ENCODE measurements around the gene UBE2K.
A peak's percentile ranks its signal among the peaks of the same experiment; 100 is the strongest.
"Not testable (repeated sequence)": the region's sequence is repeated elsewhere in the genome, so short reads cannot be mapped to it uniquely, and the experiment has no call there.

The UBE2K gene

GRCh38 chr4:39697740-39698423 is at the start of gene UBE2K:
TSS of gene UBE2K (plus strand) at chr4:39698136. CDS start at chr4:39698328, 192 bp downstream.
- Mint-ChIP-seq H3K4me1 (ENCODE audit: low read depth) (peaks cover 16% of the 10 kb centered on the region), H3K4me3 (peak within 1 kb of the TSS; percentile 93), H3K27me3 (no peaks in the 10 kb centered on the region), H3K27ac (peak within 1 kb of the TSS; percentile 91), H3K36me3 (ENCODE audit: low read depth) (peaks cover 26% of the 10 kb centered on the region), H3K9me3 (no peaks in the 10 kb centered on the region)
- intact Hi-C loops (cut with micrococcal nuclease): loop anchor here (5.0 kb wide), 1 partner anchor 61 kb away; the partner anchor contains the start of gene SMIM14

GRCh38 chr4:39648213-39648612 is 49.7 kb upstream of the UBE2K start:
- Mint-ChIP-seq H3K4me1 (ENCODE audit: low read depth) (no peaks in the 10 kb centered on the region), H3K36me3 (ENCODE audit: low read depth) (no peaks in the 10 kb centered on the region), H3K9me3 (no peaks in the 10 kb centered on the region), H3K27ac (no peak overlapping the region), H3K27me3 (no peaks in the 10 kb centered on the region), H3K4me3 (no peak overlapping the region)
- intact Hi-C loops (cut with micrococcal nuclease): no loop called here

DNA sequence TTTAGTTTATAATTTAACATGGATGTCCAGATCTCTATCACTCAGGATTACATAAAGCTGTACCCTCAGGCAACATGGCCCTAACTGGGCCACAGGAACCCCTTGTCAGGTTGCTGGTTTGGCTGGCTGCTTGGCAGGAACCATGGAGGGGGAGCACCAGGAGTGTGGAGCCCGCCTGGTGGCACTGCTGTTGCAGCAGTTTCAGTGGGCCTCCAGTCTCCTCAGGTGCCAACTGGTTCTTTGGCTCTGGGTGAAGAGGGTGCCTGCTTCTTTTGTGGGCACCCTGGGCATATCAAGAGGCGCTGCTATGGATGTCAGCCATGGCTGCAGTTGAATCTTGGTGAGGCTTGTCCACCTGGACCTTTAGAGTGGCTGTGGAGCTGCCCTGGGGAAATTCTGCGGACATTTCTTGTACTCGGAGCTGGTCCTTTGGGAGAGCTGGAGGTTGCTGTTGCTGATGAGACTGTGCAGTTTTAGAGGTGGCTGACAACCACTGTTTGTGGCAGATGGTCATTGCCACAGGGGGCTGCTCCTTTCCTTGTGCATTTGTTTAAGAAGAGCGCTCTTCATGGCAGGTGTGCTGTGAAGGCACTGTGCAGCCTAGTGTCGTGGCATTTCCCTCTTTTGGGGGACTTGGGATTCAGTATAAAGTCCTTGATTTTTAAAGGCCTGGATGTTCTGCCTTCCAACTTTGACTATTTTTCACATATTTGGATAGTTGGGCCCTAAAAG is 48.9 kb upstream of the UBE2K start:
- Mint-ChIP-seq H3K4me3 (no peak overlapping the region), H3K27me3 (no peaks in the 10 kb centered on the region), H3K27ac (no peak overlapping the region), H3K9me3 (no peaks in the 10 kb centered on the region), H3K36me3 (ENCODE audit: low read depth) (no peaks in the 10 kb centered on the region), H3K4me1 (ENCODE audit: low read depth) (no peaks in the 10 kb centered on the region)
- intact Hi-C loops (cut with micrococcal nuclease): no loop called here

DNA sequence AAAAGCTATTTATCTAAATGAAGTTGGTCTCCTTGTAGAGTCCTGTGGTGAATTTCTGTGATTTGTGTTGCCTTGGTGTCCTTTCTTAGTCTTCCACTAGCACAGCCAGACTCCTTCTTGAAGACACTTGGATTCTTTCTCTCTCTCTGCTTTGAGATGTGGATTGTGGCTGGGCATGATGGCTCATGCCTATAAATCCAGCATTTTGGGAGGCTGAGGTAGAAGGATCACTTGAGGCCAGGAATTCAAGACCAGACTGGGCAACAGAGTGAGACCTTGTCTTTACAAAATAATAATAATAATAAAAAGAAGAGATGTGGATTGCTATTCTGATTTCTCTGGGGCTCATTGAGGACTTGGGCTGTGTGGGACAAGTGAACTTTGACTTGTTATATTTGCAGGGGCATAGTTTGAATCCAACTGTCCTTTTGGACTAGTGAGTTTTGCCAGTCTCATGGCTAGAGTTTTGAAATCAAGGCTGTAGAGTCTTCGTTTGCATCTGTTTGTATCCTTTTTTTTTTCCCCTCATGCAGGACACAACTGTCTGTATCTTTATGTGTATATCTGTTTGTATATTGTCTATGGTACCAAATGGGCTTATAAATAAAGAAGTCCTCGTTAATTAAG is 48.2 kb upstream of the UBE2K start:
- H3K4me1 Mint-ChIP-seq (ENCODE audit: low read depth): no peaks in the 10 kb centered on the region
- no peaks in the 10 kb centered on the region for H3K9me3 Mint-ChIP-seq

GRCh38 chr4:39651586-39651985 is 46.4 kb upstream of the UBE2K start:
- H3K36me3 Mint-ChIP-seq (ENCODE audit: low read depth); H3K9me3 Mint-ChIP-seq; H3K4me3 Mint-ChIP-seq; H3K27me3 Mint-ChIP-seq; H3K27ac Mint-ChIP-seq; H3K4me1 Mint-ChIP-seq (ENCODE audit: low read depth); intact Hi-C loops (cut with micrococcal nuclease): not testable (repeated sequence)

More for the DNA sequence above, 48.2 kb upstream of the UBE2K start:
- intact Hi-C loops (cut with micrococcal nuclease): no loop called here
- Mint-ChIP-seq H3K27ac (no peak overlapping the region), H3K27me3 (no peaks in the 10 kb centered on the region), H3K36me3 (ENCODE audit: low read depth) (no peaks in the 10 kb centered on the region), H3K4me3 (no peak overlapping the region)

DNA sequence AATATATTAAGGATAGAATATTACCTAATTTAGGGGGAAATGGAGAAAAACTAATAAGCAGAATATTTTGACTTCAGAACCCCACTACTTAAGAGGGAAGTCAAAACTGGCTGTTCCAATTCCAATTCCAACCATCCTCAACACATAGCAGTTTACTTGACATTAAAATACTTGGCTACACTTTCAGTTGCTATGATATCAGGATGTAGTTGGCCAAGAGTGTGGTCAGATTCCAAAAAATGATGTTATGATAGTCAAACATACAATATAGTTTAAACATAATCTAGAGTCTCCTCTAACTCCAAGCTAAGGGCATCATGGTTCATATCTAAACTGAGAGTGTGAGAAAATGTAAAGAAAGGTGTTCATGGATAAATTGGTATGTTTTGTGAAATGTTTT is 42.7 kb upstream of the UBE2K start:
- Mint-ChIP-seq H3K4me1 (ENCODE audit: low read depth) (peaks cover 12% of the 10 kb centered on the region), H3K27ac (no peak overlapping the region), H3K27me3 (no peaks in the 10 kb centered on the region), H3K4me3 (no peak overlapping the region), H3K9me3 (no peaks in the 10 kb centered on the region), H3K36me3 (ENCODE audit: low read depth) (no peaks in the 10 kb centered on the region)
- intact Hi-C loops (cut with micrococcal nuclease): no loop called here

GRCh38 chr4:39655876-39656275 is 42.1 kb upstream of the UBE2K start:
- H3K4me3 Mint-ChIP-seq: no peak overlapping the region
- intact Hi-C loops (cut with micrococcal nuclease): no loop called here
- no peaks in the 10 kb centered on the region for H3K36me3 Mint-ChIP-seq (ENCODE audit: low read depth)

GRCh38 chr4:39656638-39657037 is 41.3 kb upstream of the UBE2K start:
- H3K9me3 Mint-ChIP-seq; H3K36me3 Mint-ChIP-seq (ENCODE audit: low read depth); H3K4me3 Mint-ChIP-seq; H3K27ac Mint-ChIP-seq; H3K27me3 Mint-ChIP-seq; intact Hi-C loops (cut with micrococcal nuclease): not testable (repeated sequence)
- H3K4me1 Mint-ChIP-seq (ENCODE audit: low read depth): peaks cover 12% of the 10 kb centered on the region

More at GRCh38 chr4:39655876-39656275, 42.1 kb upstream of the UBE2K start:
- Mint-ChIP-seq H3K27ac (no peak overlapping the region), H3K4me1 (ENCODE audit: low read depth) (peaks cover 12% of the 10 kb centered on the region), H3K9me3 (no peaks in the 10 kb centered on the region), H3K27me3 (no peaks in the 10 kb centered on the region)

- Mint-ChIP-seq H3K27me3 (no peaks in the 10 kb centered on the region), H3K36me3 (ENCODE audit: low read depth) (no peaks in the 10 kb centered on the region), H3K4me1 (ENCODE audit: low read depth) (peaks cover 12% of the 10 kb centered on the region), H3K27ac (no peak overlapping the region), H3K9me3 (no peaks in the 10 kb centered on the region), H3K4me3 (no peak overlapping the region)
- intact Hi-C loops (cut with micrococcal nuclease): no loop called here
Measured at GRCh38 chr4:39657465-39657864, 40.5 kb upstream of the UBE2K start.

DNA sequence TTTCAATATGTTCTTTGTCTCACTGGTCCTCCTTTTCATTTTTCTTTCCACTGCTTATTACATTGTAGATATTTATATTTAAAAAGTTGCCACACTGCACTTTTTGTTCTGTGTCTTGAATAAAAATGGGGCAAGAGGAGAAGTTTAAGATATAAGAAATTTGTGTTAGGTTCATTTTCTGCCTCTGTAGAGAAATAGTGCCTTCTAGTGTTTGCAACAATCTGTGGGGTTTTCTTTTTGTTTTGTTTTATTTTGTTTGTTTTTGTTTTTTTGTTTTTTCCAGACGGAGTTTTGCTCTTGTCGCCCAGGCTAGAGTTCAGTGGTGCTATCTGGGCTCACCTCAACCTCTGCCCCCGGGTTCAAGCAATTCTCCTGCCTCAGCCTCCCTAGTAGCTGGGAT is 39.2 kb upstream of the UBE2K start:
- H3K27me3 Mint-ChIP-seq: no peaks in the 10 kb centered on the region
- intact Hi-C loops (cut with micrococcal nuclease): no loop called here
- no peak overlapping the region for H3K4me3 Mint-ChIP-seq
- H3K36me3 Mint-ChIP-seq (ENCODE audit: low read depth): no peaks in the 10 kb centered on the region
- no peak overlapping the region for H3K27ac Mint-ChIP-seq
- H3K4me1 Mint-ChIP-seq (ENCODE audit: low read depth): peaks cover 12% of the 10 kb centered on the region
- no peaks in the 10 kb centered on the region for H3K9me3 Mint-ChIP-seq

GRCh38 chr4:39660045-39660444 is 37.9 kb upstream of the UBE2K start:
- H3K4me1 Mint-ChIP-seq (ENCODE audit: low read depth): peaks cover 12% of the 10 kb centered on the region
- no peaks in the 10 kb centered on the region for H3K27me3 Mint-ChIP-seq
- no peak overlapping the region for H3K27ac Mint-ChIP-seq
- intact Hi-C loops (cut with micrococcal nuclease): loop anchor here (2.0 kb wide), 1 partner anchor 191 kb away; no protein-coding TSS in a partner anchor
- H3K4me3 Mint-ChIP-seq: no peak overlapping the region
- no peaks in the 10 kb centered on the region for H3K9me3 Mint-ChIP-seq
- no peaks in the 10 kb centered on the region for H3K36me3 Mint-ChIP-seq (ENCODE audit: low read depth)

GRCh38 chr4:39660757-39661156 is 37.2 kb upstream of the UBE2K start:
- H3K27ac Mint-ChIP-seq: no peak overlapping the region
- no peak overlapping the region for H3K4me3 Mint-ChIP-seq
- H3K27me3 Mint-ChIP-seq: no peaks in the 10 kb centered on the region
- intact Hi-C loops (cut with micrococcal nuclease): loop anchor here (2.0 kb wide), 1 partner anchor 192 kb away; no protein-coding TSS in a partner anchor
- H3K9me3 Mint-ChIP-seq: no peaks in the 10 kb centered on the region
- peaks cover 12% of the 10 kb centered on the region for H3K4me1 Mint-ChIP-seq (ENCODE audit: low read depth)
- no peaks in the 10 kb centered on the region for H3K36me3 Mint-ChIP-seq (ENCODE audit: low read depth)

- Mint-ChIP-seq H3K36me3 (ENCODE audit: low read depth) (no peaks in the 10 kb centered on the region), H3K27me3 (no peaks in the 10 kb centered on the region), H3K4me1 (ENCODE audit: low read depth) (peaks cover 10% of the 10 kb centered on the region), H3K9me3 (no peaks in the 10 kb centered on the region), H3K27ac (no peak overlapping the region), H3K4me3 (no peak overlapping the region)
- intact Hi-C loops (cut with micrococcal nuclease): no loop called here
Measured at GRCh38 chr4:39662683-39663082, 35.3 kb upstream of the UBE2K start.
